GM12873 (cell line): ENCODE data around the gene NCKAP5.
A peak's percentile ranks its signal among the peaks of the same experiment; 100 is the strongest.

ENCODE experiments used
- TF ChIP-seq, protein P1 (sequence below): IDR thresholded peaks from 2 replicates; pipeline ENCODE4 v1.5.1; 2012; ENCODE audit warnings: low read depth, mild to moderate bottlenecking, moderate library complexity, low read length, control low read depth; ENCODE audit not compliant: insufficient read depth; ENCODE audit errors: missing control alignments

NCKAP5 gene

DNA sequence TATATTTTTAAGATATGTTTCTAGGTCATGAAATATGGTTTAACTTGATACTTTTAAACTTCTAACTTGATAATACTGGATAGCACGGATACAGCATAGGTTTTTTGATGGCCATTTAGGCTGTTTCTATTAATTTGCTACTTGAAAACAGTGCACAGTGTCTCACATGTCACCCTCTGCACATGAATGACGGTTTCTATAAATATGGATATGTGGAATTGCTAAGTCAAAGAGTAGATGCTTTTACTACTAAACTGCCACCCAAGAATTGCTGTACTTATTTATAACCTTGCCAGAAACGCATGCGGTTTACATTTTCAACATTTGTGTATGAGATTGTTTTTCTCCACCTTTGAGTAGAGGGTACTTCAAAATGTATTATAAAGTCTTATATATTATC is 723.7 kb downstream of the NCKAP5 start:
- TF ChIP-seq, protein P1, sequence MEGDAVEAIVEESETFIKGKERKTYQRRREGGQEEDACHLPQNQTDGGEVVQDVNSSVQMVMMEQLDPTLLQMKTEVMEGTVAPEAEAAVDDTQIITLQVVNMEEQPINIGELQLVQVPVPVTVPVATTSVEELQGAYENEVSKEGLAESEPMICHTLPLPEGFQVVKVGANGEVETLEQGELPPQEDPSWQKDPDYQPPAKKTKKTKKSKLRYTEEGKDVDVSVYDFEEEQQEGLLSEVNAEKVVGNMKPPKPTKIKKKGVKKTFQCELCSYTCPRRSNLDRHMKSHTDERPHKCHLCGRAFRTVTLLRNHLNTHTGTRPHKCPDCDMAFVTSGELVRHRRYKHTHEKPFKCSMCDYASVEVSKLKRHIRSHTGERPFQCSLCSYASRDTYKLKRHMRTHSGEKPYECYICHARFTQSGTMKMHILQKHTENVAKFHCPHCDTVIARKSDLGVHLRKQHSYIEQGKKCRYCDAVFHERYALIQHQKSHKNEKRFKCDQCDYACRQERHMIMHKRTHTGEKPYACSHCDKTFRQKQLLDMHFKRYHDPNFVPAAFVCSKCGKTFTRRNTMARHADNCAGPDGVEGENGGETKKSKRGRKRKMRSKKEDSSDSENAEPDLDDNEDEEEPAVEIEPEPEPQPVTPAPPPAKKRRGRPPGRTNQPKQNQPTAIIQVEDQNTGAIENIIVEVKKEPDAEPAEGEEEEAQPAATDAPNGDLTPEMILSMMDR, result no peak

DNA sequence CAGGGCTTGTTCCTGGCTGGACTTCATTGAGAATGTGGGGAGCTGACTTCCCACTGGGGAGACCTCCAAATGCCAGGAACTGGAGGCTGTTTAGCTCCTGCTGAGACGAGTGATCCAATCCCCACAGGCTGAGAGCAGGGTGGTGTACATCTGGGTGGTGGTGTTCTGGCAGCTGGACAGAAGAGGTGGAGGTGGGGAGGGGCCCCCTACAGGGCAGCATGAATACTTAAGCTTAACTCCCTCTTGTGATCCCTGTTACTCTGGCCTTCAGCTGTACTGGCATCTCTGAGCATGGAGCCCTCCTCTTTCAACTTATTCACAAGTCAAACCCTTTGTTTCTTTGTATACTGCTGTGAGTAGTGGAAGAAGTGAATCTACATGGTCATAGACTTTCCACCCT is 730.5 kb downstream of the NCKAP5 start:
- TF ChIP-seq, protein P1, result peak; percentile 10

DNA sequence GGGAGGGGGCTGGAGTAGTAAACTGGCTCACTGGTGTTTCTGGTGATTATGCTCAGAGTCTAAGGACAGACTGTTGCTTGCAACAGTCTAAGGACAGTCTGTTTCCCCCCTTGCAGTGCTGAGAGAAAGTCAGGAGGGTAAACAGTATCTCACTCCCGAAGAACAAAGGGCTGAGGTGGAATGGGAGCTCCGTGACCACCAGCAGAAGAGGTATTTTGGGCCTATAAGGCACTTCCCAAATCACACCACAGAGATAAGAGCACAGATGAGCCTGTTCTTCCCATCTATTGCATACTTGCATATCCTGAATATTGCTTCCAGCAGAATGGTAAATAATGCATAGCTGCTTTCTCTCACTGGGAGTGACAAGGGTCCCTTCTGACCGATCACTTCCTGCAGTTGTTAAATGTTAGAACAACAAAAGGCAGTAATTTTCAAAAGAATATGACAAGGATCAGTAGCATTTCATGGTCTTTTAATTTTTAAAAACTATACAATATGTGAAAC is 737.9 kb downstream of the NCKAP5 start:
- TF ChIP-seq, protein P1, result no peak

DNA sequence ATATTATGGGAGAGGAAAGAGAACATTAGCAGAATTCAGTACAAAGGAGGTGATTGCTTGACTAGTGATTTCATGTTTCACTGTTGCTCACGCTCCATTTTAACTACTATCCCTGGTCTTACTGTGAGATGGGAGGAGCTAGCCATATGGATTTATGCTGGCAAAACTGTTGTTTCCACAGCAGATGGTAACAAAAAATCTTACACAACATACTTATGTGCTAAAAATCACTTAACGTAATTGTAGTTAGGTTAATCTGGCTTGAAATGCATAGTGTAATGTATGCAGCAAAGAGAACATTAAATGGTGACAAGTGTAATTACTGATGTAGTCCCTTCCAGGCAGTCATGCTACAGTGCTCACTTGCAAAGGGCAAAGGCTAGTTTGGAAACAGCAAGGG is 742.7 kb downstream of the NCKAP5 start:
- TF ChIP-seq, protein P1, result no peak

DNA sequence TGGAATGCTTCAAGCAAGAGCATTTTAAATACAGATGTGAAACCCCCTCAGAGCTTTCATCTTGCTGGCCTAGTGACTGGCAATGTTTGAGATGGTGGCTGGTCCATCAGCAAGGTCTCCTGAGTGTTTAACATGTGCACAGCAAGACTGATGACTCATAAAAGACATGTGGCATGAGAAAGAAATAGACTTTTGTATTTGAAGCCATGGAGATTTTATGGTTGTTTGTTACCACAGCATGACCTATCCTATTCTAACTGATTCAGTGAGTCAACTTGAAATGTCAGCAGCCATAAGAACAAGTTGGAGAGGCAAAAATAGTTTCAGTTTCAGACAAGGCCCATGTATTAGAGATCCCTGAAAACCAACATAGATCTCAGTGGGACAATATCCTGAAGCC is 743.5 kb downstream of the NCKAP5 start:
- TF ChIP-seq, protein P1, result no peak

DNA sequence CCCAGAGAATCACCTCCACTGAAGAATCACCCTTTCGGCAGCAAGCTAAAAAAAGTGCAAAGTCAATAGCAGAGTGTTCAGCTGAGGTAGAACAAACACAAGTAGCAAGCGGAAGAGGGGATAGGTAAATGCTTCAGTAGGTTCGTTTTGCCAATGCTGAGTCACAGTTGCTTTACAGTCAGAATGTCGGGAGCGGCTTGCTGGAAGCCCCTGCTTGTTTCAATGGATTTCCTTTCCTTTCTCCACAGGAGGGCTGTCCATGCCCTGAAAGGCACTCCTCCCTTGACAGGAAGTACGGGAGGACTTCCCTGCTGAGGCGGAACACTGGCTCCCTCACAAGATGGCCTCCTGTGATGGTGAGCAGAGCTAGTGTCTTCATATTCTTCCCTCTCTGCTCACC is 752.0 kb downstream of the NCKAP5 start:
- TF ChIP-seq, protein P1, result no peak

DNA sequence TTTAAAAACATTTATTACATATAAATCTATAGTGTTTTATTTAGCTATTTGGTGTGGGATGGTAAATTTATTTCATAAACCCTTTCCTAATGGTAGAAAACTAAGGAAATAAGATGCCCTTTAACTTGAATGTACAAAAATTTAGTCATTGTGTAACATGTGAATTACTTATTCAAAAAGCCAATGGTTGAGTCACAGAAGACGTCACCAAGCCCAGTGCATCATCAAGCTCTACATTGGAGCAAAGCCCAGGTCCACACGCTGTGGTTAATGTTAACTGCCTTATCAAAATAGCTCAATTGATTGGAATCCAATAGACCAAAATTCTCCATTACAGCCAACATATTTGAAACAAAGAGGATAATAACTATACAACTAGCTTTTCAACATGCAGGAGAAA is 752.7 kb downstream of the NCKAP5 start:
- TF ChIP-seq, protein P1, result no peak
